ENCODE data around the gene IL17RA.
"Not testable (repeated sequence)": the region's sequence is repeated elsewhere in the genome, so short reads cannot be mapped to it uniquely, and the experiment has no call there.

IL17RA gene, protein sequence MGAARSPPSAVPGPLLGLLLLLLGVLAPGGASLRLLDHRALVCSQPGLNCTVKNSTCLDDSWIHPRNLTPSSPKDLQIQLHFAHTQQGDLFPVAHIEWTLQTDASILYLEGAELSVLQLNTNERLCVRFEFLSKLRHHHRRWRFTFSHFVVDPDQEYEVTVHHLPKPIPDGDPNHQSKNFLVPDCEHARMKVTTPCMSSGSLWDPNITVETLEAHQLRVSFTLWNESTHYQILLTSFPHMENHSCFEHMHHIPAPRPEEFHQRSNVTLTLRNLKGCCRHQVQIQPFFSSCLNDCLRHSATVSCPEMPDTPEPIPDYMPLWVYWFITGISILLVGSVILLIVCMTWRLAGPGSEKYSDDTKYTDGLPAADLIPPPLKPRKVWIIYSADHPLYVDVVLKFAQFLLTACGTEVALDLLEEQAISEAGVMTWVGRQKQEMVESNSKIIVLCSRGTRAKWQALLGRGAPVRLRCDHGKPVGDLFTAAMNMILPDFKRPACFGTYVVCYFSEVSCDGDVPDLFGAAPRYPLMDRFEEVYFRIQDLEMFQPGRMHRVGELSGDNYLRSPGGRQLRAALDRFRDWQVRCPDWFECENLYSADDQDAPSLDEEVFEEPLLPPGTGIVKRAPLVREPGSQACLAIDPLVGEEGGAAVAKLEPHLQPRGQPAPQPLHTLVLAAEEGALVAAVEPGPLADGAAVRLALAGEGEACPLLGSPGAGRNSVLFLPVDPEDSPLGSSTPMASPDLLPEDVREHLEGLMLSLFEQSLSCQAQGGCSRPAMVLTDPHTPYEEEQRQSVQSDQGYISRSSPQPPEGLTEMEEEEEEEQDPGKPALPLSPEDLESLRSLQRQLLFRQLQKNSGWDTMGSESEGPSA

DNA sequence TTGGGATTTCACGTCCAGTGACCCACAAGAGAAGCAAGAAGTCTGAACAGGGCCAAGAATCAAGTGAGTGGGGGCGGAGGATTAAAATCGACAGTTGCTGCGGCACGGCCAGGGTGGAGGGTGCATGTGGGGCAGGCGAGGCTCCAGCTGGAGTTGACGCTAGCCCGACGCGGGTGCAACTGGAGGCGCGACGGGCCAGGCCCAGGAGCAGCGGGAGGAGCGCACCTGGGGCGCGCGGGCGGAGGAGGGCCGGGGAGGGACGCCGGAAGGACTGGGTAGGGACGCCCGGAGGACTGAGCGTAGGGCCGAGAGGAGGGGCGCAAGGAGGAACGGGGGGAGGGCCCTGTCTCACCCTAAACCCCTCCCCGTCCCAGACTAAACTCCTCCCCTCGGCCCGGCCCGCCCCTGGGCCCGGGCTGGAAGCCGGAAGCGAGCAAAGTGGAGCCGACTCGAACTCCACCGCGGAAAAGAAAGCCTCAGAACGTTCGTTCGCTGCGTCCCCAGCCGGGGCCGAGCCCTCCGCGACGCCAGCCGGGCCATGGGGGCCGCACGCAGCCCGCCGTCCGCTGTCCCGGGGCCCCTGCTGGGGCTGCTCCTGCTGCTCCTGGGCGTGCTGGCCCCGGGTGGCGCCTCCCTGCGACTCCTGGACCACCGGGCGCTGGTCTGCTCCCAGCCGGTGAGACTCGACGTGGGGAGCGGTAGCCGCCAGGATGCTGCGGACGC is at the start of gene IL17RA:
TSS of gene IL17RA (plus strand) at position 447 of the 723 bp plus-strand sequence. CDS start at position 539, 92 bp downstream.
- FAIRE-seq = peak; percentile 96

DNA sequence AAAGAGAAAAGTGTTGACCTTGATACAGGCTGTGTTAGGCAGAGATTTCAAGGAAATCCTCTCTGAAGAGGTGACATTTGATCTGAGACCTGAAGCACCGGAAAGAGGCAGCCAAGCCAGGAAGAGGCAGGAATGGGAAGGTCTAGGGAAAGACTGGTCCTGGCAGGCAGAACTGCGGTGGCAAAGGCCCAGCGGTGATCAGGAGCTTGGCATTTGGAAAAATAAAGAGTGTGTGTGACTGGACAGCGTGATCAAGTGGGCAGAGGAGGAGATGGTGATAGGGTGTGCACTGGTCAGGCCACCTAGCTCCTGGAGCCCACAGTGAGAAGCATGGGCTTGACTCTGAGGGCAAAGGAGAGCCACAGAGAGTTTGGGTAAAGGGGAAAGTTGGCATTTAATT is 49.6 kb upstream of the IL17RA start:
- DNase-seq (ENCODE audit: extremely low spot score, insufficient read length, low read depth) (no peak), FAIRE-seq (no peak)

More for the DNA sequence above, at the start of gene IL17RA:
- peak; percentile 84 for DNase-seq (ENCODE audit: extremely low spot score, insufficient read length, low read depth)

- FAIRE-seq = not testable (repeated sequence)
Measured at GRCh38 chr22:17035976-17036841, 48.6 kb upstream of the IL17RA start.

GRCh38 chr22:17036842-17037711 is 47.7 kb upstream of the IL17RA start:
- peak; percentile 38 for FAIRE-seq
- DNase-seq (ENCODE audit: extremely low spot score, insufficient read length, low read depth) = not testable (repeated sequence)

More at GRCh38 chr22:17035976-17036841, 48.6 kb upstream of the IL17RA start:
- not testable (repeated sequence) for DNase-seq (ENCODE audit: extremely low spot score, insufficient read length, low read depth)

- FAIRE-seq (no peak), DNase-seq (ENCODE audit: extremely low spot score, insufficient read length, low read depth) (no peak)
Measured at GRCh38 chr22:17043521-17043920, 41.3 kb upstream of the IL17RA start.

GRCh38 chr22:17046566-17047348 is 38.0 kb upstream of the IL17RA start:
- no peak for DNase-seq (ENCODE audit: extremely low spot score, insufficient read length, low read depth)
- no peak for FAIRE-seq

DNA sequence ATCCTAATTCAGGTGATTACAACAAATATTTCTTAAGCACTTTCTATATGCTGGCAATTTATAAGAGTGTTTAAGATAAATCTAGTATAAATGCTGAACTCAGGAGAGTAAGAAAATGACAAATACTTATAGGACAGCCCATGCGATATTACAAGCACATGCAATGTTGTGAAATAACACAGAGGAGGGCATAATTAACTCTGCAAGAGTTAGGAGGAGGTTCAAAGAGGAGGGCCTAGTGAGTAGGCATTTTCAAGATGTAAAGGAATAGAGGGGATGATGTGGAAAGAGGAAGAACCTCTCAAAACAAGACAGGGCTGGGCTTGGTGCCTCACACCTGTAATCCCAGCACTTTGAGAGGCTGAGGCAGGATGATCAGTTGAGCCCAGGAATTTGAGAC is 37.1 kb upstream of the IL17RA start:
- FAIRE-seq = no peak
- no peak for DNase-seq (ENCODE audit: extremely low spot score, insufficient read length, low read depth)

DNA sequence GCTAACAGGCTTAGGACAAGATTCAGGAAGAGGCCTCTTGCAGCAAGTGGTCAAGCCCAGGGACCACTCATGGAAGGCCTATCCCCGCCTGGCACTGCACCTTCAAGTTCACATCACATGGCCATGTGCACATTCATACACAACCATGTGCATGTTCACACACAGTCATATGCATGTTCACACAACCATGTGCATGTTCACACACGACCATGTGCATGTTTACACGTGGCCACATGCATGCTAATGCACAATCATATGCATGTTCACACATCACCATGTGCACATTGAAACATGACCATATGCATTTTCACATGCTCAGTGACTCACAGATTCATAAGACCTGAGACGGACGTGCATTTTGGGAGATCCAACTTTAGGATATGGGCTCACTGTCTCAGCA is 28.7 kb upstream of the IL17RA start:
- DNase-seq (ENCODE audit: extremely low spot score, insufficient read length, low read depth) (no peak), FAIRE-seq (no peak)

GRCh38 chr22:17056807-17057206 is 28.0 kb upstream of the IL17RA start:
- FAIRE-seq (no peak), DNase-seq (ENCODE audit: extremely low spot score, insufficient read length, low read depth) (no peak)

DNA sequence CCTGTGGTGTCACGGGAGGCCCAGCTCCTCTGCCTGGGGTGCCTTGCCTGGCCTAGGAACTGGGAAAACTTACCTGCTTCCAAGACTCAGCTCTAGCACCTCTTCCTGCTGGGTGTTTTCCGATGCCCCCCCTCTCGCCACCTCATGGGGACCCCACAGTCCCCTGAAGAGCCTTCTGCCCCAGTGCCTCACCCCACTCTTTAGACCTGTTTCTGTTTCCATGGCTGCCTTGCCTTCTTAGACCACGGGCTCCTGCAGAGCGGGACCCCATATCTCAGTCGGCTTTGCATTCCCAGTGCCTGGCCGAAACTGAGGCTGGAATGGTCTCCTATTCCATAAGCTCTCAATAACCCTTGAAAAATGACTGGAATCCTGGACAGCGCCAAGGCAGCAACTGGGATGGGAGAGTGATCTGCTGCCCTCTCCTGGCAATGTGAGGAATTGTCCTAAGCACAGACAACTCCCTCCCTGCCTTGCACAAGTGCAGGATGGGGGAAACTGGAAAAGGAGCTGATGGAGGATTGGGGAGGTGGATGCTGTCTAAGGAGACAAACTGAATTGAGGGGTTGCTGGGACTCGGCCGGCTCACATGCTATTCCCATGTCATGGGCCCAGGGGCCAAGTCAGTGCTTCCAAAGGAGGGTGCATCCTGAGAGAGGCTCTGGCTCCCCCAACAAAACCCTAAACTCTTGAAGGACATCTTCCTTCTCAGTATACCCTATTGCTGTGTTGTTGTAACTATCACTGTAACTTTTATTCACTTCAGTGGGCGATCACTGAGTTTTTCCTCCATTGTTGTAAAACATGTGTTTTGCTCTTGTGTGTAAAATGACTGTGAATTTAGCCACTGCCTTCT is 26.6 kb upstream of the IL17RA start:
- peak; percentile 84 for FAIRE-seq
- DNase-seq (ENCODE audit: extremely low spot score, insufficient read length, low read depth) = peak; percentile 32

GRCh38 chr22:17060126-17060525 is 24.7 kb upstream of the IL17RA start:
- FAIRE-seq (no peak), DNase-seq (ENCODE audit: extremely low spot score, insufficient read length, low read depth) (no peak)

GRCh38 chr22:17063411-17064106 is 21.2 kb upstream of the IL17RA start:
- DNase-seq (ENCODE audit: extremely low spot score, insufficient read length, low read depth) (no peak), FAIRE-seq (no peak)

DNA sequence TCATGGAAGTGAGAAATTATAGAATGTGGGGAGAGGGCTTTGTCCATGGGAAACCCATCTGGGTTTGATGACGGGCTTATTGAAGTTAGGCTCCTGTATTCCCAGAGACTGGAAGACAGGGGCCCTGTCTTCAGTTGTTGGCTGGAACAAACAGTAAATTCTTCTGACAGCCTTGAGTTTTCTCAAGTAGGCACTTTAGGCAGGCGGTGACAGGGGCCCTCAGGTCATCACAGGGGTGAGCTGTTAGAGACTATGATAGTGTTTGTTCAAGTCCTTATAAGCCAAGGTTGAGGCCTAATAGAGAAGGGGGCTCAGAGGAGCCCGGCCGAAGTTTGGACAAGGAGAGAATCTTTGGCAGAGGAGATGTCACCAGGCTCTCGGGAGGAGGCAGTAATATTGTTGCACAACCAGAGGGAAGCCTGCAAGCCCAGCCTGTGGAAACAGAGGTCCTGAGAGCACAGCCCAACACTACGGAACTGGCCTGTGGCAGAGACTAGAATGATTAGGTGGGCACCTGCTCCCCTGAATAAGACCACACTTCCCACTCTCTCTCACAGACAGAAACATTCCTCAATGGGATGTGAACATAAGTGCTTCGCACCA is 20.2 kb upstream of the IL17RA start:
- FAIRE-seq = no peak
- DNase-seq (ENCODE audit: extremely low spot score, insufficient read length, low read depth) = no peak

DNA sequence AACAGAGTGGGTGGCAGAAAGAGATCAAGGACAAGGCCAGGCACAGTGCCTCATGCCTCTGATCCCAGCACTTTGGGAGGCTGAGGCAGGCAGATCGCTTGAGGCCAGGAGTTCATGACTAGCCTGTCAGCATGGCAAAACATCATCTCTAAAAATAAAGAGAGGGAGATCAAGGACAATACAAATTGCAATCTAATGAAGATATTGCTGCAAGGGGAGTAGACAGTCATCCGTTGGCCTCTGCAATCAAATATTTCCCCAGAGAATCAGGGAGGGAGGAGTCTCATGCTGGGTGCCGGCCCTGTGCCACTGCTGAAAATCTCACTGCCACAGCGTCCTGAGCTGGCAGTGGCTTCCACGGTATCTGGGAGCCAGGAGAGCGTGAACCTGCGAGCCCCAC is 19.4 kb upstream of the IL17RA start:
- FAIRE-seq = no peak
- DNase-seq (ENCODE audit: extremely low spot score, insufficient read length, low read depth) = no peak

DNA sequence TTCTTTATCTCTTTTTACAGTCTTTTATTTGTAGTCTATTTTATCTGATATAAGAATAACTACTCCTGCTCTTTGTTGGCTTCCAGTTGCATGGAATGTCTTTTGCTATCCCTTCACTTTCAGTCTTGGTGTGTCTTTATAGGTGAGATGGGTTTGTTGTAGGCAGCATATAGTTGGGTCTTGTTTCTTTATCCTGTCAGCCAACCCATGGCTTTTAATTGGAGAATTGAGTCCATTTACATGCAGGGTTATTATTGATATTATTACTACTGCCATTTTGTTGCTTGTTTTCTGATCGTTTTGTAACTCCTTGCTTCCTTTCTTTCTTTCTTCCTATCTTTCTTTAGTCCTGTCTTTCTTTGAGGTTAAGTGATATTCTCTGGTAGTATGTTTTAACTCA is 11.9 kb upstream of the IL17RA start:
- DNase-seq (ENCODE audit: extremely low spot score, insufficient read length, low read depth) (no peak), FAIRE-seq (no peak)

GRCh38 chr22:17074648-17075002 is 10.2 kb upstream of the IL17RA start:
- DNase-seq (ENCODE audit: extremely low spot score, insufficient read length, low read depth) = no peak
- no peak for FAIRE-seq

All from GM18507 (cell line).